Measurements from ENCODE around the gene SHROOM1. TPM values are rescaled to one million over a fixed set of nuclear protein-coding genes. Genes with fewer than 3 reads are reported as not detected.
"Not testable (repeated sequence)": the region's sequence is repeated elsewhere in the genome, so short reads cannot be mapped to it uniquely, and the experiment has no call there.

The SHROOM1 gene
- total RNA-seq, 5 donors from 2014 or later (not counting 1 experiment from before 2014, with no cell fraction given), result 0.35 to 1.1 (median 0.62) TPM; not detected in 2

GRCh38 chr5:132810605-132811004 lies 19.8 kb downstream of the SHROOM1 start:
- H3K36me3 Mint-ChIP-seq, result no peaks in the 10 kb centered on the region
- no peak overlapping the region for H3K27ac ChIP-seq (ENCODE audit: low read length)
- H3K27ac Mint-ChIP-seq, result no peak overlapping the region
- DNase-seq (no peak), ATAC-seq (replicated peaks in 1 of 4) (no peak)
- peaks cover 10 to 13% (median 10%) of the 10 kb centered on the region in 3 donors for H3K4me1 Mint-ChIP-seq
- ChIA-PET POLR2A (interaction anchor here in 1 of 2 donors (0.7 kb wide), 1 partner anchor 305 kb away, joined by 3 read pairs; no protein-coding TSS in a partner anchor), CTCF (interaction anchor here (0.6 kb wide), 2 partner anchors 64 to 764 kb away, joined by 5 to 6 read pairs; no protein-coding TSS in a partner anchor)
- no peak overlapping the region for H3K4me3 ChIP-seq (ENCODE audit: control insufficient read depth in 1 of 2, extremely low read depth in 1 of 2, low read length in 1 of 2)
- H3K4me1 ChIP-seq (ENCODE audit: control insufficient read depth in 1 of 2, extremely low read depth in 1 of 2, insufficient read depth in 2 of 2, low read length in 2 of 2), result peaks cover 2 to 10% of the 10 kb centered on the region in 2 experiments
- H3K36me3 ChIP-seq (ENCODE audit: control insufficient read depth in 2 of 2, extremely low read depth in 1 of 2, insufficient read depth in 1 of 2, low read length in 1 of 2), result no peaks in the 10 kb centered on the region
- H3K27me3 ChIP-seq (replicated peaks in 1 of 2; ENCODE audit: control insufficient read depth in 2 of 2, extremely low read depth in 1 of 2, insufficient read depth in 2 of 2, low read length in 1 of 2), result peaks cover 10 to 41% of the 10 kb centered on the region in 2 experiments
- H3K9me3 Mint-ChIP-seq, result no peaks in the 10 kb centered on the region
- H3K4me3 Mint-ChIP-seq, result no peak overlapping the region
- 75% methylated on average over 2 of the region's 5 CpGs for WGBS (ENCODE audit: insufficient coverage)
- no peaks in the 10 kb centered on the region for H3K9me3 ChIP-seq
- peaks cover 51 to 67% of the 10 kb centered on the region in 2 donors for H3K27me3 Mint-ChIP-seq

GRCh38 chr5:132808866-132809265 lies 21.6 kb downstream of the SHROOM1 start:
- Histone ChIP-seq H3K4me3 (ENCODE audit: control insufficient read depth in 1 of 2, extremely low read depth in 1 of 2, low read length in 1 of 2) (no peak overlapping the region), H3K9me3 (no peaks in the 10 kb centered on the region), H3K27me3 (replicated peaks in 1 of 2; ENCODE audit: control insufficient read depth in 2 of 2, extremely low read depth in 1 of 2, insufficient read depth in 2 of 2, low read length in 1 of 2) (peaks cover 10 to 41% of the 10 kb centered on the region in 2 experiments), H3K4me1 (ENCODE audit: control insufficient read depth in 1 of 2, extremely low read depth in 1 of 2, insufficient read depth in 2 of 2, low read length in 2 of 2) (peaks cover 2 to 8% of the 10 kb centered on the region in 2 experiments), H3K36me3 (ENCODE audit: control insufficient read depth in 2 of 2, extremely low read depth in 1 of 2, insufficient read depth in 1 of 2, low read length in 1 of 2) (no peaks in the 10 kb centered on the region), H3K27ac (ENCODE audit: low read length) (no peak overlapping the region)
- WGBS (ENCODE audit: insufficient coverage), result no CpG with 5 or more reads among the region's 3 CpGs
- Mint-ChIP-seq H3K4me1 (peaks cover 10% of the 10 kb centered on the region in 3 donors), H3K27ac (no peak overlapping the region), H3K27me3 (peaks cover 66 to 75% of the 10 kb centered on the region in 2 donors), H3K36me3 (no peaks in the 10 kb centered on the region), H3K9me3 (no peaks in the 10 kb centered on the region), H3K4me3 (no peak overlapping the region)
- DNase-seq, result no peak
- ChIA-PET POLR2A (interaction anchor here in 1 of 2 donors (0.6 kb wide), 1 partner anchor 668 kb away, joined by 3 read pairs; no protein-coding TSS in a partner anchor), CTCF (interaction anchor here in 1 of 2 donors (1.0 kb wide), 1 partner anchor 11 kb away, joined by 4 read pairs; no protein-coding TSS in a partner anchor)
- no peak for ATAC-seq (replicated peaks in 1 of 4)

GRCh38 chr5:132808448-132808847 lies 22.0 kb downstream of the SHROOM1 start:
- no peak for ATAC-seq (replicated peaks in 1 of 4)
- Histone ChIP-seq H3K36me3 (ENCODE audit: control insufficient read depth in 2 of 2, extremely low read depth in 1 of 2, insufficient read depth in 1 of 2, low read length in 1 of 2) (no peaks in the 10 kb centered on the region), H3K9me3 (no peaks in the 10 kb centered on the region), H3K4me3 (ENCODE audit: control insufficient read depth in 1 of 2, extremely low read depth in 1 of 2, low read length in 1 of 2) (no peak overlapping the region), H3K27ac (ENCODE audit: low read length) (no peak overlapping the region), H3K4me1 (ENCODE audit: control insufficient read depth in 1 of 2, extremely low read depth in 1 of 2, insufficient read depth in 2 of 2, low read length in 2 of 2) (peaks cover 2 to 4% of the 10 kb centered on the region in 2 experiments), H3K27me3 (replicated peaks in 1 of 2; ENCODE audit: control insufficient read depth in 2 of 2, extremely low read depth in 1 of 2, insufficient read depth in 2 of 2, low read length in 1 of 2) (peaks cover 10 to 39% of the 10 kb centered on the region in 2 experiments)
- DNase-seq, result no peak
- no peaks in the 10 kb centered on the region for H3K36me3 Mint-ChIP-seq
- H3K9me3 Mint-ChIP-seq, result no peaks in the 10 kb centered on the region
- CTCF ChIA-PET, result interaction anchor here (0.5 to 1.6 kb wide), 2 partner anchors 12 to 1012 kb away, joined by 3 to 5 read pairs; no protein-coding TSS in a partner anchor
- H3K27ac Mint-ChIP-seq, result no peak overlapping the region
- peaks cover 69 to 79% of the 10 kb centered on the region in 2 donors for H3K27me3 Mint-ChIP-seq
- peaks cover 10% of the 10 kb centered on the region in 3 donors for H3K4me1 Mint-ChIP-seq
- POLR2A ChIA-PET, result interaction anchor here in 1 of 2 donors (0.6 kb wide), 1 partner anchor 669 kb away, joined by 3 read pairs; no protein-coding TSS in a partner anchor
- WGBS (ENCODE audit: insufficient coverage), result 50% methylated on average over 1 of the region's 2 CpGs
- H3K4me3 Mint-ChIP-seq, result no peak overlapping the region

GRCh38 chr5:132807163-132807838 lies 23.1 kb downstream of the SHROOM1 start:
- Histone ChIP-seq H3K4me3 (ENCODE audit: control insufficient read depth in 1 of 2, extremely low read depth in 1 of 2, low read length in 1 of 2) (no peak overlapping the region), H3K36me3 (ENCODE audit: control insufficient read depth in 2 of 2, extremely low read depth in 1 of 2, insufficient read depth in 1 of 2, low read length in 1 of 2) (no peaks in the 10 kb centered on the region), H3K27ac (ENCODE audit: low read length) (no peak overlapping the region), H3K4me1 (ENCODE audit: control insufficient read depth in 1 of 2, extremely low read depth in 1 of 2, insufficient read depth in 2 of 2, low read length in 2 of 2) (no peaks in the 10 kb centered on the region), H3K9me3 (no peaks in the 10 kb centered on the region), H3K27me3 (replicated peaks in 1 of 2; ENCODE audit: control insufficient read depth in 2 of 2, extremely low read depth in 1 of 2, insufficient read depth in 2 of 2, low read length in 1 of 2) (peaks cover 6 to 35% of the 10 kb centered on the region in 2 experiments)
- peaks cover 2% of the 10 kb centered on the region in 3 donors for H3K4me1 Mint-ChIP-seq
- WGBS (ENCODE audit: insufficient coverage), result 64% methylated on average over 7 of the region's 12 CpGs
- CTCF ChIA-PET, result interaction anchor here in 1 of 2 donors (0.6 to 1.6 kb wide), 2 partner anchors 13 to 75 kb away, joined by 3 to 5 read pairs; no protein-coding TSS in a partner anchor
- H3K27ac Mint-ChIP-seq, result no peak overlapping the region
- no peak for ATAC-seq (replicated peaks in 1 of 4)
- no peaks in the 10 kb centered on the region for H3K9me3 Mint-ChIP-seq
- POLR2A ChIA-PET, result interaction anchor here in 1 of 2 donors (0.5 kb wide), 1 partner anchor 1018 kb away, joined by 3 read pairs; no protein-coding TSS in a partner anchor
- peaks cover 71 to 82% of the 10 kb centered on the region in 2 donors for H3K27me3 Mint-ChIP-seq
- H3K36me3 Mint-ChIP-seq, result no peaks in the 10 kb centered on the region
- H3K4me3 Mint-ChIP-seq, result no peak overlapping the region
- DNase-seq, result no peak

- H3K4me1 ChIP-seq (ENCODE audit: control insufficient read depth in 1 of 2, extremely low read depth in 1 of 2, insufficient read depth in 2 of 2, low read length in 2 of 2); H3K27ac ChIP-seq (ENCODE audit: low read length); H3K36me3 ChIP-seq (ENCODE audit: control insufficient read depth in 2 of 2, extremely low read depth in 1 of 2, insufficient read depth in 1 of 2, low read length in 1 of 2); H3K27ac Mint-ChIP-seq; H3K9me3 ChIP-seq; H3K36me3 Mint-ChIP-seq; POLR2A ChIA-PET; ATAC-seq (replicated peaks in 1 of 4); DNase-seq; H3K9me3 Mint-ChIP-seq; H3K4me1 Mint-ChIP-seq; H3K4me3 ChIP-seq (ENCODE audit: control insufficient read depth in 1 of 2, extremely low read depth in 1 of 2, low read length in 1 of 2); H3K4me3 Mint-ChIP-seq: not testable (repeated sequence)
- H3K27me3 Mint-ChIP-seq, result peaks cover 71 to 82% of the 10 kb centered on the region in 2 donors
- WGBS (ENCODE audit: insufficient coverage), result 94% methylated on average over 3 of the region's 12 CpGs
- peaks cover 5 to 32% of the 10 kb centered on the region in 2 experiments for H3K27me3 ChIP-seq (replicated peaks in 1 of 2; ENCODE audit: control insufficient read depth in 2 of 2, extremely low read depth in 1 of 2, insufficient read depth in 2 of 2, low read length in 1 of 2)
- CTCF ChIA-PET, result interaction anchor here in 1 of 2 donors (1.6 kb wide), 1 partner anchor 13 kb away, joined by 5 read pairs; no protein-coding TSS in a partner anchor
Observed at GRCh38 chr5:132806804-132807162, 23.7 kb downstream of the SHROOM1 start.

- H3K9me3 Mint-ChIP-seq; H3K36me3 Mint-ChIP-seq; ATAC-seq (replicated peaks in 1 of 4); H3K4me1 ChIP-seq (ENCODE audit: control insufficient read depth in 1 of 2, extremely low read depth in 1 of 2, insufficient read depth in 2 of 2, low read length in 2 of 2); H3K4me3 Mint-ChIP-seq; H3K4me1 Mint-ChIP-seq; H3K4me3 ChIP-seq (ENCODE audit: control insufficient read depth in 1 of 2, extremely low read depth in 1 of 2, low read length in 1 of 2); DNase-seq; H3K9me3 ChIP-seq; H3K27ac Mint-ChIP-seq; H3K27ac ChIP-seq (ENCODE audit: low read length); H3K36me3 ChIP-seq (ENCODE audit: control insufficient read depth in 2 of 2, extremely low read depth in 1 of 2, insufficient read depth in 1 of 2, low read length in 1 of 2); CTCF ChIA-PET: not testable (repeated sequence)
- POLR2A ChIA-PET, result interaction anchor here in 1 of 2 donors (0.6 kb wide), 1 partner anchor 14 kb away, joined by 3 read pairs; no protein-coding TSS in a partner anchor
- peaks cover 2 to 24% of the 10 kb centered on the region in 2 experiments for H3K27me3 ChIP-seq (replicated peaks in 1 of 2; ENCODE audit: control insufficient read depth in 2 of 2, extremely low read depth in 1 of 2, insufficient read depth in 2 of 2, low read length in 1 of 2)
- WGBS (ENCODE audit: insufficient coverage), result 100% methylated on average over 2 of the region's 6 CpGs
- peaks cover 62 to 78% of the 10 kb centered on the region in 2 donors for H3K27me3 Mint-ChIP-seq
Observed at GRCh38 chr5:132805872-132806271, 24.6 kb downstream of the SHROOM1 start.

Data from T-cell (primary cell).